ENCODE results near the gene EIF4A3. TPM values are rescaled to one million over a fixed set of nuclear protein-coding genes. Genes with fewer than 3 reads are reported as not detected.
A peak's percentile ranks its signal among the peaks of the same experiment; 100 is the strongest.
"Not testable (repeated sequence)": the region's sequence is repeated elsewhere in the genome, so short reads cannot be mapped to it uniquely, and the experiment has no call there.

Gene EIF4A3
- total RNA-seq, 3 donors from 2014 or later = 228 to 251 (median 230) TPM

DNA sequence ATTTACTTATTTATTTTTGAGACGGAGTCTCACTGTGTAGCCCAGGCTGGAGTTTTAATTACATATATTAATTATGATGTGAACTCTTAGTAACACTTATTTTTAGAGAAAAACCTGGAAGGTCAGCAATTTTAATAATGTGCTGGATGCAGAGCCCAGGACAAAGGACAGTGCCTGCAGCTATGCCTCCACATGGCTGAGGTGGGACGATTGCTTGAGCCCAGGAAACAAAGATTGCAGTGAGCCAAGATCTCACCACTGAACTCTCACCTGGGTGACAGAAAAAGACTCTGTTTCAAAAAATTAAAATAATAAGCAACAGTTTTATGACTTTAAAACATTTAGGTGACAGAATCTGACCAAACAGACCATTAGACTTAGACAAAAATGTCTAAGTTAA is 11.9 kb upstream of the EIF4A3 start:
- Mint-ChIP-seq H3K4me1 (ENCODE audit: low read depth) (no peaks in the 10 kb centered on the region), H3K9me3 (peaks cover 4% of the 10 kb centered on the region), H3K27me3 (ENCODE audit: low read depth) (peaks cover 11% of the 10 kb centered on the region), H3K36me3 (ENCODE audit: insufficient read depth) (no peaks in the 10 kb centered on the region), H3K4me3 (no peak overlapping the region)
- ATAC-seq = no peak
- no peak for DNase-seq

DNA sequence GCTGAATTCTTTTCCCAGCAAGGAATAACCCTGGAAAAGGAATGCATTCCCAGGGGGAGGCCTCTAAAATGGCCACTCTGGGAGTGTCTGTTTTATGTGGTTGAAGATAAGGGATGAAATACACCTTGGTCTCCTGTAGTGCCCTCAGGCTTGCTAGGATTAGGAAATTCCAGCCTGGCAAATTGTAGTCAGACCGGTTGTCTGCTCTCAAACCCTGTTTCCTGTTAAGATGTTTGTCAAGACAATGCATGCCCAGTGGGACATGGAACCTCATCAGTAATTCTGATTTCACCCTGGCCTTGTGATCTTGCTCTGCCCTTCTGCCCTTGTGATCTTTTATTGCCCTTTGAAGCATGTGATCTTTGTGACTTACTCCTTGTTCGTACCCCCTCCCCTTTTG is 8.7 kb upstream of the EIF4A3 start:
- DNase-seq; ATAC-seq; H3K27me3 Mint-ChIP-seq (ENCODE audit: low read depth); H3K4me3 Mint-ChIP-seq; H3K9me3 Mint-ChIP-seq; H3K36me3 Mint-ChIP-seq (ENCODE audit: insufficient read depth): not testable (repeated sequence)
- H3K4me1 Mint-ChIP-seq (ENCODE audit: low read depth) = peaks cover 12% of the 10 kb centered on the region

- H3K9me3 Mint-ChIP-seq = peaks cover 4% of the 10 kb centered on the region
- no peak for ATAC-seq
- peaks cover 12% of the 10 kb centered on the region for H3K4me1 Mint-ChIP-seq (ENCODE audit: low read depth)
- H3K27me3 Mint-ChIP-seq (ENCODE audit: low read depth) = no peaks in the 10 kb centered on the region
- H3K4me3 Mint-ChIP-seq = no peak overlapping the region
- no peaks in the 10 kb centered on the region for H3K36me3 Mint-ChIP-seq (ENCODE audit: insufficient read depth)
- no peak for DNase-seq
Observed at GRCh38 chr17:80154166-80154565, 7.2 kb upstream of the EIF4A3 start.

- DNase-seq = no peak
- Mint-ChIP-seq H3K4me3 (no peak overlapping the region), H3K36me3 (ENCODE audit: insufficient read depth) (no peaks in the 10 kb centered on the region), H3K27me3 (ENCODE audit: low read depth) (no peaks in the 10 kb centered on the region), H3K4me1 (ENCODE audit: low read depth) (peaks cover 18% of the 10 kb centered on the region), H3K9me3 (peaks cover 4% of the 10 kb centered on the region)
- ATAC-seq = no peak
Observed at GRCh38 chr17:80153004-80153403, 6.1 kb upstream of the EIF4A3 start.

DNA sequence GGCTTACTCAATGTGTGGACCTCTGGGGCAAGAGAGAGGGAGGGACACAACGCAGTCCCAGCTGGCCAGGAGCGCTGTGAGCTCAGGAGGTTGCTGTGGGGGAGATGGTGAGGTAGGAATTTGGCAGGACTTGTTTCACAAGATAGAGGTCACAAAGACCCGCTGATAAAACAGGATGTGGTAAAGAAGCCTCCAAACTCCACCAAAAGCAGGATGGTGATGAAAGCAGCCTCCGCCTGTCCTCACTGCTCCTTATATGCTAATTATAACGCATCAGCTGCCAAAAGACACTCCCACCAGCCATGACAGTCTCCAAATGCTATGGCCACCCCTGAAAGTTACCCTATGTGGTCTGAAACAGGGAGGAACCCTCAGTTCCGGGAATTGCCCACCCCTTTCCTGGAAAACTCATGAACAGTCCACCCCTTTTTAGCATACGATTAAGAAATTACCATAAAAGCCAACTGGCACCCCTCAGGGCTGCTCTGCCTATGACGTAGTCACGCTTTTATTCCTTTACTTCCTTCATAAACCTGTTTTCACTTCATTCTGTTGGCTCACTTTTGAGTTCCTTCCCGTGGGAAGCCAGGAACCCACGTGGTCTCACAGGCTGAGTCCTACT is 5.3 kb upstream of the EIF4A3 start:
- no peak for DNase-seq
- Mint-ChIP-seq H3K27me3 (ENCODE audit: low read depth) (no peaks in the 10 kb centered on the region), H3K36me3 (ENCODE audit: insufficient read depth) (no peaks in the 10 kb centered on the region), H3K4me3 (no peak overlapping the region), H3K9me3 (peaks cover 4% of the 10 kb centered on the region), H3K4me1 (ENCODE audit: low read depth) (peaks cover 19% of the 10 kb centered on the region)
- ATAC-seq = no peak

GRCh38 chr17:80151333-80151732 is 4.4 kb upstream of the EIF4A3 start:
- DNase-seq (no peak), ATAC-seq (no peak)
- peaks cover 19% of the 10 kb centered on the region for H3K4me1 Mint-ChIP-seq (ENCODE audit: low read depth)
- peaks cover 4% of the 10 kb centered on the region for H3K9me3 Mint-ChIP-seq
- no peak overlapping the region for H3K4me3 Mint-ChIP-seq
- H3K27me3 Mint-ChIP-seq (ENCODE audit: low read depth) = no peaks in the 10 kb centered on the region
- no peaks in the 10 kb centered on the region for H3K36me3 Mint-ChIP-seq (ENCODE audit: insufficient read depth)

DNA sequence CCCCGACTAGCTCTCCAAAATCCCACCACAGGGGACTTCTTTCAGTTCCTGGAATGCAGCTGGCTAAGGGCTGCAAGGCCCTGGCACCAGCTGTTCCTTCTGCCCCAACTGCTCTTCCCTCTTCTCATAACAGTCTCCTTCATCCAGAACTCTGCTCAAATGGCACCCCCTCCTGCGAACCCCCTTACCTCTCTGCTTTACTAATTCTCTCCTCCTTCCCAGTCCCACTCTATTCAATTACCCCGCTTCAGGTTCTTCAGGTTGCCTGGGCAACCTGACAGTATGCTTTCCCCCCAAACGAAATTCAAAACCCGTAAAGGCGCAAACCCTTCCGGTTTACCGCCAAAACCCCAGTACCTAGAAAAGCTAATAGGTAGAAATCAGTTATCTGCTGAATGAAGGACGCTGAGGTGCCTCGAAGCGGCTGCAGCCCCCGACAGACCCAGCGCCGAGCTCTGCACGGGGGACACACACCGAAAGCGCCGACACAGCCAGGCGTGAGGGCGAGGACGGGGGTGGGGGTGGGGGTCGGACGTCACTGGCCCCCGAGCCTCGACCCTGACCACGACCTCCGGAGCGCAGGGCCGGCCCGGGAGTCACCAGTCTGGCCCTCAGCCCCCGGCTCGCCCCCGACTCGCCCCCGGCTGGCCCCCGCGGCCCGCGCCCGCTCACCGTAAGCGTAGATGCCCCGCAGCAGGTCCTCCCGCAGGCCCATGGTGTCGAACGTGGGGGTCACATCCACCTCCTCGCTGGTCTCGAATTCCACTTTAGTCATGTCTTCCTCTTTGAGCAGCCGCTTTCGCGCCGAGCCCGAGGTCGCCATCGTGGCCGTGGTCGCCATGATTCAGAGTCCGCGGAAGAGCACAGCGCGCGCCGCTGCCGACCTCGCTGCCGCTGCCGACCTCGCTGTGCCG is 550 bp downstream of the EIF4A3 start:
- peak overlapping the region; percentile 92 for H3K4me3 Mint-ChIP-seq
- no peaks in the 10 kb centered on the region for H3K9me3 Mint-ChIP-seq
- H3K4me1 Mint-ChIP-seq (ENCODE audit: low read depth) = peaks cover 27% of the 10 kb centered on the region
- DNase-seq = peak; percentile 7
- peak; percentile 1 to 2 for ATAC-seq
- H3K36me3 Mint-ChIP-seq (ENCODE audit: insufficient read depth) = peaks cover 19% of the 10 kb centered on the region
- no peaks in the 10 kb centered on the region for H3K27me3 Mint-ChIP-seq (ENCODE audit: low read depth)

DNA sequence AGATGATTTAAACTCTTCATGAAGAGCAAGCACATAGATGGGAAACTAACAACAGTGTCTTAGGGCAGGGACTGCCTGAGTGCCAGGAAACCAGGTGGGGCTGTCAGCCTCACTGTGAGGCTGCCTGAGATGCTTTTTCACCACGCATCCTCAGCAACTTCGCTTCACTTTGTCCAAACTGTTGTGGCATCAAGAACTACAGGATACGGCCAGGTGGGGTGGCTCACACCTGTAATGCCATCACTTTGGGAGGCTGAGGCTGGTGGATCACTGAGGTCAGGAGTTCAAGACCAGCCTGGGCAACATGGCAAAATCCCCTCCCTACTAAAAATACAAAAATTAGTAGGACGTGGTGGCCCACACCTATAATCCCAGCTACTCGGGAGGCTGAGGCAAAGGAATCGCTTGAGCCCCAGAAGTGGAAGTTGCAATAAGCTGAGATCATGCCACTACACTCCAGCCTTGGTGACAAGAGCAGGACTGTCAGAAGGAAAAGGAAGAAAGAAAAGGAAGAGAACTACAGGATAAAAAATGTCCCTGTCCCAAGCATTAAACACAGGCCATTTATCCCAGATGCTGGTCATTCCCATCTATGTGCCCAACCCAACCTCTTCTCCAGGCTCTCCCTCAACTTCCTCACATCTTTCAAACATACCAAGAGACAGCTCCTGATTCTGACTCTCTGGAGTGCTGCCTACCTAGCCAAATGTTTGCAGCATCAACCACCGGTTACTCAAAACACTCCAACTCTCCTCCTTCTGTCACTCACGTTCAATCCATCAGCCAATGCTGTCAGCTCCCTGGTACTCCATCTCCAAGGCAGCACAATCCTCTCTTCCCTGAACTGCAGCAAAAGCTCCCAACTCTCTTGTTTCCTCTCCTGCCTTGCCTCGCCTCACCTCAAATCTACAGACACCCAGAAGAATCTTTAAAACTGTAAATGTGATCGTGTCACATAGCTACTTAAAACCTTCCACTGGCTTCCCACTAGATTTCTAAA is 1.6 kb downstream of the EIF4A3 start:
- Mint-ChIP-seq H3K4me1 (ENCODE audit: low read depth) (peaks cover 27% of the 10 kb centered on the region), H3K9me3 (no peaks in the 10 kb centered on the region), H3K27me3 (ENCODE audit: low read depth) (no peaks in the 10 kb centered on the region), H3K36me3 (ENCODE audit: insufficient read depth) (peaks cover 25% of the 10 kb centered on the region), H3K4me3 (peak overlapping the region; percentile 92)
- no peak for ATAC-seq
- no peak for DNase-seq

- H3K4me1 Mint-ChIP-seq (ENCODE audit: low read depth) = peaks cover 20% of the 10 kb centered on the region
- no peaks in the 10 kb centered on the region for H3K27me3 Mint-ChIP-seq (ENCODE audit: low read depth)
- ATAC-seq (no peak), DNase-seq (no peak)
- no peaks in the 10 kb centered on the region for H3K9me3 Mint-ChIP-seq
- no peak overlapping the region for H3K4me3 Mint-ChIP-seq
- peaks cover 46% of the 10 kb centered on the region for H3K36me3 Mint-ChIP-seq (ENCODE audit: insufficient read depth)
Observed at GRCh38 chr17:80142929-80143328, 4.0 kb downstream of the EIF4A3 start.

GRCh38 chr17:80141463-80142165 is 5.3 kb downstream of the EIF4A3 start:
- Mint-ChIP-seq H3K27me3 (ENCODE audit: low read depth) (no peaks in the 10 kb centered on the region), H3K4me3 (no peak overlapping the region), H3K9me3 (no peaks in the 10 kb centered on the region), H3K4me1 (ENCODE audit: low read depth) (peaks cover 20% of the 10 kb centered on the region), H3K36me3 (ENCODE audit: insufficient read depth) (peaks cover 57% of the 10 kb centered on the region)
- ATAC-seq = no peak
- no peak for DNase-seq

- Mint-ChIP-seq H3K27me3 (ENCODE audit: low read depth) (no peaks in the 10 kb centered on the region), H3K4me3 (no peak overlapping the region), H3K36me3 (ENCODE audit: insufficient read depth) (peaks cover 53% of the 10 kb centered on the region), H3K4me1 (ENCODE audit: low read depth) (no peaks in the 10 kb centered on the region), H3K9me3 (no peaks in the 10 kb centered on the region)
- DNase-seq = no peak
- no peak for ATAC-seq
Observed at GRCh38 chr17:80138856-80139426, 8.0 kb downstream of the EIF4A3 start.

GRCh38 chr17:80137131-80137530 is 9.8 kb downstream of the EIF4A3 start:
- no peaks in the 10 kb centered on the region for H3K4me1 Mint-ChIP-seq (ENCODE audit: low read depth)
- peaks cover 57% of the 10 kb centered on the region for H3K36me3 Mint-ChIP-seq (ENCODE audit: insufficient read depth)
- H3K27me3 Mint-ChIP-seq (ENCODE audit: low read depth) = no peaks in the 10 kb centered on the region
- ATAC-seq (no peak), DNase-seq (no peak)
- H3K9me3 Mint-ChIP-seq = no peaks in the 10 kb centered on the region
- H3K4me3 Mint-ChIP-seq = no peak overlapping the region

DNA sequence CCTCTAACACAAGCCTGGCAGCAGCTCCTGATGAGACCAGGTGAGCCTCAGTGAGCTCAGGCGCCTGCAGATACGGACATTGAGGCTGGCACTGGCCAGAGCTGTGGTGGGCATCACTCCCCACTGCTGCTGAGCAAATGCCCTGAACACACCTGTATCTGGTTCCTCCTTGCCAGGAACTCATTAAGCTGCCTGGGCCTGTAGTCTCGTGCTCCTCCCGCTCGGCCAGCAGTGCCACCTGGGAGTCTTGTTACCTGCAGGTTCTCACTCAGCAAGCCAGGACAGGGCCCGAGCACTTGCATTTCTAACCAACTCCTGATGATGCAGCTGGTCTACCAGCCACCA is 13.3 kb downstream of the EIF4A3 start:
- H3K4me1 Mint-ChIP-seq (ENCODE audit: low read depth) = no peaks in the 10 kb centered on the region
- peaks cover 29% of the 10 kb centered on the region for H3K36me3 Mint-ChIP-seq (ENCODE audit: insufficient read depth)
- DNase-seq (no peak), ATAC-seq (peak in 1 of 2 donors; percentile 9)
- H3K9me3 Mint-ChIP-seq = no peaks in the 10 kb centered on the region
- H3K27me3 Mint-ChIP-seq (ENCODE audit: low read depth) = no peaks in the 10 kb centered on the region
- no peak overlapping the region for H3K4me3 Mint-ChIP-seq
